Activated T-cell treated with anti-CD3 and anti-CD28 coated beads, Interleukin-2, amount 50 U/mL, for 4 hours (primary cell): Measurements from ENCODE around the gene CARNS1. TPM values are rescaled to one million over a fixed set of nuclear protein-coding genes. Genes with fewer than 3 reads are reported as not detected.
"Not testable (repeated sequence)": the region's sequence is repeated elsewhere in the genome, so short reads cannot be mapped to it uniquely, and the experiment has no call there.

Experiments
- ATAC-seq, 2 donors: fragments of 200-7000 bp; cut with Tn5 transposase; one replicate each; pipeline ENCODE4 v1.10.0; 2021
- DNase-seq: peaks from one replicate; pipeline ENCODE4 v3.0.0-alpha.2; 2020
- H3K27me3 Mint-ChIP-seq: one replicate; pipeline ENCODE4 v1.8.0; 2021; ENCODE audit warnings: low read depth, mixed read lengths
- H3K36me3 Mint-ChIP-seq: one replicate; pipeline ENCODE4 v1.8.0; 2022; ENCODE audit warnings: mixed read lengths; ENCODE audit not compliant: insufficient read depth
- H3K4me1 Mint-ChIP-seq: one replicate; pipeline ENCODE4 v1.8.0; 2021; ENCODE audit warnings: low read depth, mixed read lengths
- H3K4me3 Mint-ChIP-seq: one replicate; pipeline ENCODE4 v1.8.0; 2021; ENCODE audit warnings: mild to moderate bottlenecking, moderate library complexity, mixed read lengths
- H3K9me3 Mint-ChIP-seq: one replicate; pipeline ENCODE4 v1.8.0; 2021; ENCODE audit warnings: mixed read lengths
- total RNA-seq, 3 donors: library from RNA; stranded (reverse); gene quantifications; one replicate each; pipeline ENCODE4 v1.2.1, GENCODE V29; 2021

The CARNS1 gene
- total RNA-seq, 3 donors from 2014 or later: 1.4 to 2.2 (median 1.5) TPM

GRCh38 chr11:67456068-67456705 is 40.7 kb downstream of the CARNS1 start:
- no peaks in the 10 kb centered on the region for H3K36me3 Mint-ChIP-seq
- H3K27me3 Mint-ChIP-seq: no peaks in the 10 kb centered on the region
- no peak for ATAC-seq
- no peak for DNase-seq
- H3K4me1 Mint-ChIP-seq: peaks cover 6% of the 10 kb centered on the region
- no peaks in the 10 kb centered on the region for H3K9me3 Mint-ChIP-seq
- no peak overlapping the region for H3K4me3 Mint-ChIP-seq

- Mint-ChIP-seq H3K4me1 (peaks cover 3% of the 10 kb centered on the region), H3K36me3 (no peaks in the 10 kb centered on the region), H3K27me3 (no peaks in the 10 kb centered on the region), H3K4me3 (no peak overlapping the region), H3K9me3 (no peaks in the 10 kb centered on the region)
- no peak for DNase-seq
- ATAC-seq: no peak
These were observed 42.0 kb downstream of the CARNS1 start for GRCh38 chr11:67457453-67457852.

- no peaks in the 10 kb centered on the region for H3K9me3 Mint-ChIP-seq
- H3K4me1 Mint-ChIP-seq: peaks cover 3% of the 10 kb centered on the region
These were observed 42.8 kb downstream of the CARNS1 start for GRCh38 chr11:67458266-67458665.

GRCh38 chr11:67463186-67463585 is 47.7 kb downstream of the CARNS1 start:
- DNase-seq: no peak
- Mint-ChIP-seq H3K9me3 (no peaks in the 10 kb centered on the region), H3K27me3 (no peaks in the 10 kb centered on the region), H3K4me1 (peaks cover 26% of the 10 kb centered on the region), H3K36me3 (no peaks in the 10 kb centered on the region), H3K4me3 (no peak overlapping the region)
- ATAC-seq: no peak

More at GRCh38 chr11:67458266-67458665, 42.8 kb downstream of the CARNS1 start:
- DNase-seq: no peak
- H3K27me3 Mint-ChIP-seq: no peaks in the 10 kb centered on the region
- H3K4me3 Mint-ChIP-seq: no peak overlapping the region
- ATAC-seq: no peak
- H3K36me3 Mint-ChIP-seq: no peaks in the 10 kb centered on the region

GRCh38 chr11:67463680-67464410 is 48.4 kb downstream of the CARNS1 start:
- Mint-ChIP-seq H3K9me3 (no peaks in the 10 kb centered on the region), H3K4me1 (peaks cover 31% of the 10 kb centered on the region), H3K27me3 (no peaks in the 10 kb centered on the region), H3K36me3 (no peaks in the 10 kb centered on the region), H3K4me3 (peak overlapping the region; percentile 86)
- DNase-seq (no peak), ATAC-seq (no peak)

GRCh38 chr11:67464411-67465188 is 49.1 kb downstream of the CARNS1 start:
- H3K4me1 Mint-ChIP-seq: peaks cover 33% of the 10 kb centered on the region
- peak overlapping the region; percentile 86 for H3K4me3 Mint-ChIP-seq
- peak; percentile 76 to 78 for ATAC-seq
- DNase-seq: peak; percentile 87
- H3K9me3 Mint-ChIP-seq: no peaks in the 10 kb centered on the region
- no peaks in the 10 kb centered on the region for H3K36me3 Mint-ChIP-seq
- H3K27me3 Mint-ChIP-seq: no peaks in the 10 kb centered on the region

GRCh38 chr11:67465189-67465510 is 49.7 kb downstream of the CARNS1 start:
- no peaks in the 10 kb centered on the region for H3K27me3 Mint-ChIP-seq

GRCh38 chr11:67465530-67465929 is 50.1 kb downstream of the CARNS1 start:
- H3K9me3 Mint-ChIP-seq, H3K36me3 Mint-ChIP-seq, ATAC-seq, DNase-seq, H3K27me3 Mint-ChIP-seq: not testable (repeated sequence)
- H3K4me3 Mint-ChIP-seq: peak overlapping the region; percentile 86
- peaks cover 30% of the 10 kb centered on the region for H3K4me1 Mint-ChIP-seq

More at GRCh38 chr11:67465189-67465510, 49.7 kb downstream of the CARNS1 start:
- Mint-ChIP-seq H3K36me3 (no peaks in the 10 kb centered on the region), H3K4me1 (peaks cover 30% of the 10 kb centered on the region), H3K4me3 (peak overlapping the region; percentile 86), H3K9me3 (no peaks in the 10 kb centered on the region)
- ATAC-seq (no peak), DNase-seq (no peak)

- Mint-ChIP-seq H3K4me3 (no peak overlapping the region), H3K4me1 (peaks cover 30% of the 10 kb centered on the region), H3K9me3 (no peaks in the 10 kb centered on the region), H3K27me3 (no peaks in the 10 kb centered on the region), H3K36me3 (no peaks in the 10 kb centered on the region)
- no peak for ATAC-seq
- no peak for DNase-seq
These were observed 50.9 kb downstream of the CARNS1 start for GRCh38 chr11:67466367-67466766.

GRCh38 chr11:67466962-67467771 is 51.7 kb downstream of the CARNS1 start:
- DNase-seq (no peak), ATAC-seq (no peak)
- H3K36me3 Mint-ChIP-seq: no peaks in the 10 kb centered on the region
- no peaks in the 10 kb centered on the region for H3K9me3 Mint-ChIP-seq
- peaks cover 30% of the 10 kb centered on the region for H3K4me1 Mint-ChIP-seq
- H3K4me3 Mint-ChIP-seq: peak overlapping the region; percentile 90
- H3K27me3 Mint-ChIP-seq: no peaks in the 10 kb centered on the region

- ATAC-seq: no peak
- no peaks in the 10 kb centered on the region for H3K36me3 Mint-ChIP-seq
- no peaks in the 10 kb centered on the region for H3K27me3 Mint-ChIP-seq
- H3K4me1 Mint-ChIP-seq: peaks cover 30% of the 10 kb centered on the region
- H3K9me3 Mint-ChIP-seq: no peaks in the 10 kb centered on the region
- DNase-seq: no peak
- H3K4me3 Mint-ChIP-seq: peak overlapping the region; percentile 90
These were observed 52.6 kb downstream of the CARNS1 start for GRCh38 chr11:67468056-67468455.

GRCh38 chr11:67468456-67468758 is 52.9 kb downstream of the CARNS1 start:
- Mint-ChIP-seq H3K9me3 (no peaks in the 10 kb centered on the region), H3K4me3 (peak overlapping the region; percentile 90), H3K27me3 (no peaks in the 10 kb centered on the region), H3K36me3 (no peaks in the 10 kb centered on the region), H3K4me1 (peaks cover 30% of the 10 kb centered on the region)
- no peak for DNase-seq
- ATAC-seq: peak; percentile 12 to 13

GRCh38 chr11:67468759-67469507 is 53.5 kb downstream of the CARNS1 start, which contains the start of gene TMEM134:
TSS of gene TMEM134 (minus strand) at chr11:67469251. CDS start at chr11:67469192, 59 bp downstream.
- DNase-seq: peak; percentile 91

More at GRCh38 chr11:67468759-67469507, 53.5 kb downstream of the CARNS1 start, which contains the start of gene TMEM134:
- Mint-ChIP-seq H3K9me3 (no peaks in the 10 kb centered on the region), H3K36me3 (no peaks in the 10 kb centered on the region), H3K4me3 (peak within 1 kb of the TSS; percentile 90), H3K4me1 (peaks cover 30% of the 10 kb centered on the region), H3K27me3 (no peaks in the 10 kb centered on the region)
- ATAC-seq: peak; percentile 83 to 85
